Measurements from ENCODE around the gene CDH13.
A peak's percentile ranks its signal among the peaks of the same experiment; 100 is the strongest.

Gene CDH13

DNA sequence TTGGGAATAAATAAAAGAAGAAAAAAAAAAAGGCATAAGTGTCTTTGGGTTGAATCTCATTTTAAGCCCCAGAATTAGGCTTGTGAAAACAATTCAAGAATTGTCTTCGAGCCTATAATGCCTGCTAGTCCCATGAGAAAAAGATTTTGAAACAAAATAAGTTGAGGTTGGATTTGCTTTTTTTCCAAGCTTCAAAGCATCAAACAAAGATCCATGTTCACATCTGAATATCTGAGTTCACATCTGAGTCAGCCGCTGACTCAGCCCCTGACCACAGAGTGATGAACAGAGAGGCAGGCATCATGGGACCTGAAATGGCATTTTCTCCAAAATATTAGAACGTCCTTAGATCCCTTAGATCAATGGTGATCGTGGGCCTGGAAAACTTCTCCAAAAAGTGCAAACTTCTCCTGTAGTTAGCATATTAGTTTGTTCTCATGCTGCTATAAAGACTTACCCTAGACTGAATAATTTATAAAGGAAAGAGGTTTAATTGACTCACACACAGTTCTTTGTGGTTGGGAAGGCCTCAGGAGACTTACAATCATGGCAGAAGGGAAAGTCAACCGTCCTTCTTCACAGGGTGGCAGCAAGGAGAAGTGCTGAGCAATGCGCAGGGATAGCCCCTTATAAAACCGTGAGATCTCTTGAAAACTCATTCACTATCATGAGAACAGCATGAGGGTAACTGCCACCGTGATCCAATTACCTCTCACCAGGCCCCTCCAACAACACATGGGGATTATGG, 886.4 kb downstream of the CDH13 start:
- no peak overlapping the region for H2AFZ ChIP-seq (ENCODE audit: low read length, unreplicated experiment)
- H3K27ac ChIP-seq (ENCODE audit: low read depth, low read length): peak overlapping the region; percentile 78

DNA sequence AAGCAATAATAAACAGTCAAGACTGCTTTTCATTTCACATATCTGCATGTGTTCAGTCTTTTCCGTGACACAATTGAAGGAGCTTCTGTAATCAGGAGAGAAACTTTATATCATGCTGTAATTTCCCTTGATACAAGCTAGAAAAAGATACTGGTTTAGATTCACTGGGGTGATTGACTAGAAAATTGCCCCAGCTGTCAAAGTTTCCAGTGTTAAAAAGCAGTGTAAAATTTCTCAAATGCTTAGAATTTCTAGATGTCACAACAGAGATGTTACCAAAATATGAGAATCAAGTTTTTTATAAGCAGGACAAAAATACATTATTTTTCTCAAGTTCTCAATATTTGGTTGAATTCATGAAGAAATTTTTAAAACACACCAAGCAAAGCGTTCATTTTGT, 888.6 kb downstream of the CDH13 start:
- Histone ChIP-seq H3K27me3 (ENCODE audit: insufficient read depth, low read length) (no peaks in the 10 kb centered on the region), H3K36me3 (ENCODE audit: insufficient read depth, low read length) (no peaks in the 10 kb centered on the region), H2AFZ (ENCODE audit: low read length, unreplicated experiment) (no peak overlapping the region), H3K4me1 (ENCODE audit: control insufficient read depth, insufficient read depth, low read length, unreplicated experiment) (no peaks in the 10 kb centered on the region), H3K27ac (ENCODE audit: low read depth, low read length) (no peak overlapping the region), H3K4me3 (ENCODE audit: low read depth, low read length) (no peak overlapping the region), H3K79me2 (ENCODE audit: control insufficient read depth, insufficient read depth, low read length, unreplicated experiment) (no peaks in the 10 kb centered on the region)

More for the DNA sequence above, 886.4 kb downstream of the CDH13 start:
- H3K4me1 ChIP-seq (ENCODE audit: control insufficient read depth, insufficient read depth, low read length, unreplicated experiment): no peaks in the 10 kb centered on the region
- no peaks in the 10 kb centered on the region for H3K36me3 ChIP-seq (ENCODE audit: insufficient read depth, low read length)
- H3K4me3 ChIP-seq (ENCODE audit: low read depth, low read length): no peak overlapping the region
- no peaks in the 10 kb centered on the region for H3K79me2 ChIP-seq (ENCODE audit: control insufficient read depth, insufficient read depth, low read length, unreplicated experiment)
- no peaks in the 10 kb centered on the region for H3K27me3 ChIP-seq (ENCODE audit: insufficient read depth, low read length)

DNA sequence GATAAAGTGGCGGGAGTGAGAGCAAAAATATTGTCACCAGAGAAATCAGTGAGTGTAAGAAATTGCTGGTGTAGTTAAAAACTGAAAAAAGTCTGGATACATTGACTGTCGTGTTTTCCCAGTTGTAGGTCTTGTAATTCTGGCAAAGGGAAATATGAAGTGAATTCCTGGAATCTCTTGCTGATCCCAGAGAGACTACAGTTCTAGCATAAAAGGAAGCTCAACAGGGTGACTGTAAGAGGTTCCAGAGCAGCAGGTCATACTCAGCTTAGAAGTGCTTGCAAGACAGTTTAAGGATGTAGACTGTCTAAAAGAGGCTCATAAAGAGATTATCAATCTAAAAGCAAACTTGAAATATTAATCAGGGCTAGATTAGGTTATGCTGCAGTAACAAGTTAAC, 890.2 kb downstream of the CDH13 start:
- H3K27me3 ChIP-seq (ENCODE audit: insufficient read depth, low read length): no peaks in the 10 kb centered on the region
- no peak overlapping the region for H3K4me3 ChIP-seq (ENCODE audit: low read depth, low read length)
- H3K79me2 ChIP-seq (ENCODE audit: control insufficient read depth, insufficient read depth, low read length, unreplicated experiment): no peaks in the 10 kb centered on the region
- H3K4me1 ChIP-seq (ENCODE audit: control insufficient read depth, insufficient read depth, low read length, unreplicated experiment): no peaks in the 10 kb centered on the region
- no peak overlapping the region for H2AFZ ChIP-seq (ENCODE audit: low read length, unreplicated experiment)
- H3K27ac ChIP-seq (ENCODE audit: low read depth, low read length): no peak overlapping the region
- no peaks in the 10 kb centered on the region for H3K36me3 ChIP-seq (ENCODE audit: insufficient read depth, low read length)

DNA sequence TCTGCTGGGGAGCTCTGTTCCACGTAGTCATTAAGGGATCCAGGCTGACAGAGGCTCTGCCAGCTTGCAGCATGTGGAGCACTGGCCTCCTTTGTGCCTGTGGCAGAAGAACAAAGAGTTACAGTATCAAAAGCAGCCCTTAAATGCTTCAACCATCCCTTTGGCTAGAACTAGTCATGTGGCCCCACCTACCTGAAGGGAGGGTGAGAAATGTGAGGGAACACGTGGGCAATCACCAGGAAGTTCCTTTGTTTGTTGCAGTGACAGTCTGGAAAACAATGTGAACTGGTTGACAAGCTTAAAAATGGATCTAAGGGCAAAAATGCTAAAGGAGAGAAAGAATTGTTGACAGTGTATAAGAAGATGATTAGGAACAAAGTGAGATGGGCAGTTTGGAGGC, 890.6 kb downstream of the CDH13 start:
- Histone ChIP-seq H3K4me3 (ENCODE audit: low read depth, low read length) (no peak overlapping the region), H3K36me3 (ENCODE audit: insufficient read depth, low read length) (no peaks in the 10 kb centered on the region), H3K27ac (ENCODE audit: low read depth, low read length) (no peak overlapping the region), H3K4me1 (ENCODE audit: control insufficient read depth, insufficient read depth, low read length, unreplicated experiment) (no peaks in the 10 kb centered on the region), H3K79me2 (ENCODE audit: control insufficient read depth, insufficient read depth, low read length, unreplicated experiment) (no peaks in the 10 kb centered on the region), H3K27me3 (ENCODE audit: insufficient read depth, low read length) (no peaks in the 10 kb centered on the region), H2AFZ (ENCODE audit: low read length, unreplicated experiment) (no peak overlapping the region)

DNA sequence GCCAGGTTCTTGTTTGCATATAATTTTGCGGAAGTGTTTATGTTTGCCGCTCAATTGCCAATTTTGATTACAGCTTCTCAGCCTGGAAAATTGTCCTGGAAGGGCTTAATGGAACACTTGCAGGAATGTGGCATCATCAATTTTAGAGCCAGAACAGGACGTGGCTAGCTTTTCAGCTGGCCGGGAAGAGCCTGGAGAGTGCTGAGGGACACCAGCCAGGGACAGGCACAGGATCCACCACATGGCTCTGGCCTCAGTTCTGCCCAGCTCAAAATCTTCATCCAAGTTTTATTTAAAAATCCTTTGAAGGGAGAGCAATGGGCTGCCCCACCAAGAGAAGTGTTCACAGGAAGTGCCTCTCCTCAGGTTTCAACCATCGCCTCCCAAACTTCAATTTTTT, 893.8 kb downstream of the CDH13 start:
- H2AFZ ChIP-seq (ENCODE audit: low read length, unreplicated experiment): no peak overlapping the region
- H3K27me3 ChIP-seq (ENCODE audit: insufficient read depth, low read length): no peaks in the 10 kb centered on the region

DNA sequence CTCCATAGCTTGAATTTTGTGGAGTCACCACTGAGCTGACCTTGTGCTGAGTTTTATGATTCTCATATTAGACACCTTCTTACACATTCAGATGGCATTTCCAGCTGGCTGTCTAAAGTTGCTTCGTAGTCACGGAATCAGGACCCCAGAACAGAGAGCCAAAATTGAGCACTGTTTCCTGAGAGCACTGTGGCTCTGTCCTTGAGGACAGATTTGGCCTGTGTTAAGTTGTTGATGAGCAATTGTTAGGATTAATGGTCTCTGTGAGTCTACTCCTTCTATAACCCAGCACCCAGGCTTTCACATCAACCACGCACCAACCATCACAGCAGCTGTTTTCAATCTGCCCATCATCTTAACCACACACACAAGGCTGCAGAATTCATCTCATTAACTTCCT, 903.5 kb downstream of the CDH13 start:
- no peaks in the 10 kb centered on the region for H3K4me1 ChIP-seq (ENCODE audit: control insufficient read depth, insufficient read depth, low read length, unreplicated experiment)
- H3K27ac ChIP-seq (ENCODE audit: low read depth, low read length): no peak overlapping the region
- no peaks in the 10 kb centered on the region for H3K36me3 ChIP-seq (ENCODE audit: insufficient read depth, low read length)
- no peak overlapping the region for H3K4me3 ChIP-seq (ENCODE audit: low read depth, low read length)
- no peaks in the 10 kb centered on the region for H3K27me3 ChIP-seq (ENCODE audit: insufficient read depth, low read length)
- H3K79me2 ChIP-seq (ENCODE audit: control insufficient read depth, insufficient read depth, low read length, unreplicated experiment): no peaks in the 10 kb centered on the region
- H2AFZ ChIP-seq (ENCODE audit: low read length, unreplicated experiment): no peak overlapping the region

More for the DNA sequence above, 893.8 kb downstream of the CDH13 start:
- H3K36me3 ChIP-seq (ENCODE audit: insufficient read depth, low read length): no peaks in the 10 kb centered on the region
- H3K4me3 ChIP-seq (ENCODE audit: low read depth, low read length): no peak overlapping the region
- no peaks in the 10 kb centered on the region for H3K4me1 ChIP-seq (ENCODE audit: control insufficient read depth, insufficient read depth, low read length, unreplicated experiment)
- no peak overlapping the region for H3K27ac ChIP-seq (ENCODE audit: low read depth, low read length)
- H3K79me2 ChIP-seq (ENCODE audit: control insufficient read depth, insufficient read depth, low read length, unreplicated experiment): no peaks in the 10 kb centered on the region

DNA sequence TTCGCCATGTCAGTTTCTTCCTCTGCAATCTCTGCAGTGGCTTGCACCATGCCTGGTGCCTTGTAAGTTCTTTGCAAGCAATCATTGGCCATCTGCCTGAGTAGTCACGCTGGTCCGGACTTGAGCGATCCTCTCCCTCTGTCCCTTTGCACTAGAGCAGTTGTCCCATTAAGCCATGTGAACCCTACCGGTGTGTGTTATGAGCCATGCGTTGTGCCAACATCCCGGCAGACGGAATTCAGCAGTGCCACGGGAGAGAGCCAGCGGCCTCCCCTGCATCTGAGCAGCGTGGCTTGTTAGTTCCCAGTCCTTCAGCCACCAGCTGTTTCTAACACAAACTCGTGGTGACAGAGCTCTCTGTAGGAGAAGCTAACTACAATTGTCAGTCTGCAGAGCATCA, 905.9 kb downstream of the CDH13 start:
- Histone ChIP-seq H3K4me1 (ENCODE audit: control insufficient read depth, insufficient read depth, low read length, unreplicated experiment) (no peaks in the 10 kb centered on the region), H3K36me3 (ENCODE audit: insufficient read depth, low read length) (no peaks in the 10 kb centered on the region), H3K79me2 (ENCODE audit: control insufficient read depth, insufficient read depth, low read length, unreplicated experiment) (no peaks in the 10 kb centered on the region), H2AFZ (ENCODE audit: low read length, unreplicated experiment) (no peak overlapping the region), H3K27ac (ENCODE audit: low read depth, low read length) (no peak overlapping the region), H3K27me3 (ENCODE audit: insufficient read depth, low read length) (no peaks in the 10 kb centered on the region), H3K4me3 (ENCODE audit: low read depth, low read length) (no peak overlapping the region)

DNA sequence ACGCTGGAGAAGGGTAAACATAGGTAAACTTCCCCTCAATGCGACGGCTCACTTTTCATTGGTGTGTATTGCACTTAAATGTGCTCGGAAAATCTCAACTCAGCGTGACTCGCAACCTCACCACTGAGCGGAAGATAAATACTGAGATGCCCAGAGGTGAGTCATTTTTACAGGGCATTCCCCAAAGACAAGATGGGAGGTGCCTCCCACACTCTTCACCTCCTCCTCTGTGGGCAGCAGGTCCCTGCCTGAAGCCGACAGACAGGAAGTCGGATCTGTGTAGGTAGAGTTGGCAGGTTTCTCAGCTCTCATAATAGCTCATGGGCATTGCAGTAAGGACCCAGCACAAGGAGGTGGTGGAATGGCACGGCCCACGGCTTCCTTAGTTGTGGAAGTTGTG, 906.4 kb downstream of the CDH13 start:
- no peak overlapping the region for H2AFZ ChIP-seq (ENCODE audit: low read length, unreplicated experiment)
- H3K36me3 ChIP-seq (ENCODE audit: insufficient read depth, low read length): no peaks in the 10 kb centered on the region
- no peaks in the 10 kb centered on the region for H3K27me3 ChIP-seq (ENCODE audit: insufficient read depth, low read length)
- no peaks in the 10 kb centered on the region for H3K4me1 ChIP-seq (ENCODE audit: control insufficient read depth, insufficient read depth, low read length, unreplicated experiment)
- H3K27ac ChIP-seq (ENCODE audit: low read depth, low read length): no peak overlapping the region
- H3K79me2 ChIP-seq (ENCODE audit: control insufficient read depth, insufficient read depth, low read length, unreplicated experiment): no peaks in the 10 kb centered on the region
- no peak overlapping the region for H3K4me3 ChIP-seq (ENCODE audit: low read depth, low read length)

DNA sequence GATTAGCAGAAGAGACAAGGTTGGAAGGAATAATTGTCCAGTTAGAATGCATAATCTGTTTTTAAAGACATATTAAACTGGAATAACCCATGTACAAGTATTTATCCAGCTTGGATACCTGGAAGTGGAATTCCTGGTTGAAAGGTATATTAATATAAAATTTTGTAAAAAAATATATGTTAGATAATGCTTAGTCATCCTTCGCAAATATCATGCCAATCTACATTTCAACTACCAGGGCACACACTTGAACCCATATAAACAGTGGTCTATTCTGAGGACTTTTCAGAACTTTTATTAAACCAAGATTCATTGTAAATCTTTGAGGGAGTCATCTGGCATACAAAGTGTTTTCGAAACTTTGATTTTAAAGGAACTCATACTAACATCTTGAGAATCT, 911.9 kb downstream of the CDH13 start:
- H2AFZ ChIP-seq (ENCODE audit: low read length, unreplicated experiment): no peak overlapping the region
- H3K4me1 ChIP-seq (ENCODE audit: control insufficient read depth, insufficient read depth, low read length, unreplicated experiment): no peaks in the 10 kb centered on the region
- no peaks in the 10 kb centered on the region for H3K79me2 ChIP-seq (ENCODE audit: control insufficient read depth, insufficient read depth, low read length, unreplicated experiment)
- H3K36me3 ChIP-seq (ENCODE audit: insufficient read depth, low read length): no peaks in the 10 kb centered on the region
- no peaks in the 10 kb centered on the region for H3K27me3 ChIP-seq (ENCODE audit: insufficient read depth, low read length)
- H3K27ac ChIP-seq (ENCODE audit: low read depth, low read length): no peak overlapping the region
- no peak overlapping the region for H3K4me3 ChIP-seq (ENCODE audit: low read depth, low read length)

DNA sequence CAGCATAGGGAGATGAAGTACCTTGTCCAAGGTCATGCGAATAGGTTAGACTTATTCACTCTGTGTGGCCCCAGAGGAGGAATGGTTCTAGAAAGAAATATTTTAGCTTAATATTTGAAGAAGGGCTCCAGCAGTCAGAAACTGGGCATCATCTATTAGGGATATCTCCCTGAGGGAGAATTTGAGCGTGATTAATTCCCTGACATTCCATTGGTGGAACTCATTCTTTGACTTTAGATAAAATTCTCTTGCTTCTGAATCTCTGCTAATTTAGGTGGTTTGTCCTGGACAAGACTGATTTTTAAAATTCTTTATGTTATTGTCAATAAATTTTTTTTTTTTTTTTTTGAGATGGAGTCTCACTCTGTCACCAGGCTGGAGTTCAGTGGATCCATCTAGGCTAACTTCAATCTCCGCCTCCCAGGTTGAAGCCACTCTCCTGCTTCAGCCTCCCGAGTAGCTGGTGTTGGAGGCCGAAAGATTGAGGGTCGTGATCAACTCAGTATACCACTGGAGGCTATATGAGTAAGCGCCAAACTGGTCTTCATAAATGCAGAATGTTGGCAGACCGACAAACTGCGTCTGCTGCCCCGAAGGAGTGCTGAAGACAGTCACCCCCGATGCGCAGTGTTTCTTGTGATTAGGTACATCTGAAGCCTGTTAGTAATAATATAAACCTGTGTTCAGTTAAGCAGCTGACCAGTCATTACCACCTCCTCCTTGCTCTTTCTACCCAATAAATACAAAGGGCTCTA, 913.1 kb downstream of the CDH13 start:
- Histone ChIP-seq H3K4me1 (ENCODE audit: control insufficient read depth, insufficient read depth, low read length, unreplicated experiment) (no peaks in the 10 kb centered on the region), H3K79me2 (ENCODE audit: control insufficient read depth, insufficient read depth, low read length, unreplicated experiment) (no peaks in the 10 kb centered on the region), H3K36me3 (ENCODE audit: insufficient read depth, low read length) (no peaks in the 10 kb centered on the region), H3K4me3 (ENCODE audit: low read depth, low read length) (no peak overlapping the region), H3K27me3 (ENCODE audit: insufficient read depth, low read length) (no peaks in the 10 kb centered on the region), H2AFZ (ENCODE audit: low read length, unreplicated experiment) (no peak overlapping the region), H3K27ac (ENCODE audit: low read depth, low read length) (no peak overlapping the region)

DNA sequence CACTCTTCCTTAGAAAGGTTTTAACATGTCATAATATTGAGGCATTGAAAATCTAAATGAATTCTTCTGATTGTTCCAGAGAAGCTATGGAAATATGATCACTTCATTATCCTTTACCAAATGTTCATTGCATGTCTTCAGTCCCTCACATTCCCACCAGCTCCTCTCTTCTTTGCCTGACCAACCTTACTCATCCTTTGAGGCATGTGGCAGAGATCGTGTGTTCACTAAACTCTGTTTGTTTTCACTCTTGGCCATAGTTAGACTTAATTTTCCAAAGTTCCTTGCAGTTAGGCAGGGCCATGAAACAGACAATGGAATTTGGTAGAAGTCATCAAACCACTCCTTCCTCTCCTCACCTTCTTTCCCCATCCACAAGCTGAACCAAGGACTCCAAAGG, 914.5 kb downstream of the CDH13 start:
- no peaks in the 10 kb centered on the region for H3K4me1 ChIP-seq (ENCODE audit: control insufficient read depth, insufficient read depth, low read length, unreplicated experiment)
- no peak overlapping the region for H3K4me3 ChIP-seq (ENCODE audit: low read depth, low read length)
- H3K36me3 ChIP-seq (ENCODE audit: insufficient read depth, low read length): no peaks in the 10 kb centered on the region

More for the DNA sequence above, 914.5 kb downstream of the CDH13 start:
- Histone ChIP-seq H3K27ac (ENCODE audit: low read depth, low read length) (no peak overlapping the region), H3K27me3 (ENCODE audit: insufficient read depth, low read length) (no peaks in the 10 kb centered on the region), H2AFZ (ENCODE audit: low read length, unreplicated experiment) (no peak overlapping the region), H3K79me2 (ENCODE audit: control insufficient read depth, insufficient read depth, low read length, unreplicated experiment) (no peaks in the 10 kb centered on the region)

All from ACC112 (cell line).